Panc1 (cell line): ENCODE measurements around the gene TMEM87A.

Experiments used
- CTCF ChIP-seq: fragments of 450-650 bp; IDR thresholded peaks from 2 replicates; pipeline ENCODE4 v1.5.1; 2017; ENCODE audit warnings: mild to moderate bottlenecking
- POLR2AphosphoS5 ChIP-seq: IDR thresholded peaks from 2 replicates; pipeline ENCODE4 v1.6.1; 2012; ENCODE audit warnings: mild to moderate bottlenecking, low read depth, low read length, moderate library complexity
- REST ChIP-seq, 2 experiments: IDR thresholded peaks; 2 replicates each; pipeline ENCODE4 v1.6.1; 2011 to 2012; ENCODE audit warnings: low read depth in 2 of 2, control low read depth in 1 of 2, low read length in 1 of 2, mild to moderate bottlenecking in 1 of 2, moderate library complexity in 1 of 2; ENCODE audit not compliant: insufficient read depth in 1 of 2
- SIN3A ChIP-seq: IDR thresholded peaks from 2 replicates; pipeline ENCODE4 v1.6.1; 2012; ENCODE audit warnings: low read depth, mild to moderate bottlenecking, low read length, moderate library complexity, borderline replicate concordance; ENCODE audit not compliant: insufficient read depth
- TCF7L2 ChIP-seq: IDR thresholded peaks from 2 replicates; pipeline ENCODE4 v1.6.1; 2011; ENCODE audit warnings: mild to moderate bottlenecking, low read depth, low read length, inconsistent platforms

GRCh38 chr15:42190370-42190769, 82.9 kb downstream of the TMEM87A start:
- TF ChIP-seq REST (IDR thresholded peaks at IDR 0.05; ENCODE audit: insufficient read depth in 1 of 2, low read depth in 2 of 2, low read length in 1 of 2) (no peak), TCF7L2 (no peak), CTCF (no peak), POLR2AphosphoS5 (no peak), SIN3A (no peak)
